Mucosa of stomach (tissue), 1 donor: ENCODE measurements around the gene MYO1B.

Experiments
- H3K27me3 ChIP-seq: one replicate; pipeline ENCODE4 v1.7.0; 2013; ENCODE audit warnings: mild to moderate bottlenecking, low read length; ENCODE audit not compliant: control insufficient read depth, insufficient read depth
- H3K36me3 ChIP-seq: one replicate; pipeline ENCODE4 v1.7.0; 2013; ENCODE audit warnings: low read length; ENCODE audit not compliant: control insufficient read depth, insufficient read depth
- H3K4me1 ChIP-seq: one replicate; pipeline ENCODE4 v1.7.0; 2013; ENCODE audit warnings: mild to moderate bottlenecking, low read length; ENCODE audit not compliant: control insufficient read depth, insufficient read depth
- H3K4me3 ChIP-seq: one replicate; pipeline ENCODE4 v1.7.0; 2013; ENCODE audit warnings: low read length
- H3K9ac ChIP-seq: one replicate; pipeline ENCODE4 v1.7.0; 2013; ENCODE audit warnings: mild to moderate bottlenecking, low read length, moderate library complexity
- H3K9me3 ChIP-seq: one replicate; pipeline ENCODE4 v1.7.0; 2013; ENCODE audit warnings: mild to moderate bottlenecking, low read length, moderate library complexity; ENCODE audit not compliant: control insufficient read depth
- donor health status: Pancreatic carcinoma.

Gene MYO1B

DNA sequence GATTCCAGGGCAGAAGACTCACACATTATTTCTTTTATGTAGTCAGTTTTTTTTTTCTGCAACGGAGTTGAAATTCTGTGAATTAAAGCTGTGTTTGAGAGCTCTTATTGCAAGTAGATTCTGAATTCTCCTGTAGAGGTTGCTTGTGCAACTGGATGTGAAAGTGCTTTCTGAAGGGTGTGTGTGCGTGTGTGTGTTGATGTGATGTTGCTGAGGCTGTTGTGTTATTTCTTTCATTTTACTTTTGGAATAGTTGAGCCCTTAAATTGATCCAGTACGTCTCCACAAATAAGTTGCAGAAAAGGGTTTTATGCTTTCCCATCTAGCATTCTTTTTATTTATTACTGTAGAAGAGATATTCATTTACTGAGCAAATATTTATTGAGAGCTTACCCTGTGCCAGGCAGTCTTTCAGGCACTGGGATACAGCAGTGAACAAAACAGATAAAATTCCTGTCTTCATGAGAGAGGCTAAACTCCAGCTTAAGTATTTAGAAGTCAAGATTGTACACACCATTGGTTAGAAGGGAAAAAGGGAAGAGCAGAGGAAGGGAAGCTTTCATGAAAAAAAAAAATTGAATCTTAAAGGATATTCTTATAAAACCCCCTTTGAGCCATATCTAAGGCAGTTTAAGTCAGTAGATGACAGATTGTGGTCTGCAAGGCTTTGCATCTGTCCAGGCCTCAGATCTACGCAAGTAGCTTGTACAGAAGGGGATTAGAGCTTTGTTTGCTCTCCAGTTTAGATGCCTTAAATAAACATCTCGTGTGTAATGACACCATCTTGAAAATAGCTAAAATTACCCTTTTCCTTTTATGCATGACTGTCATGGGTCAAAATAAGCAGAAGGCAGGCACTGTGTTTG is 58.2 kb downstream of the MYO1B start:
- H3K4me1 ChIP-seq, result peaks cover 14% of the 10 kb centered on the region
- no peak overlapping the region for H3K4me3 ChIP-seq
- no peaks in the 10 kb centered on the region for H3K9me3 ChIP-seq
- no peaks in the 10 kb centered on the region for H3K36me3 ChIP-seq
- H3K27me3 ChIP-seq, result no peaks in the 10 kb centered on the region
- no peak overlapping the region for H3K9ac ChIP-seq

DNA sequence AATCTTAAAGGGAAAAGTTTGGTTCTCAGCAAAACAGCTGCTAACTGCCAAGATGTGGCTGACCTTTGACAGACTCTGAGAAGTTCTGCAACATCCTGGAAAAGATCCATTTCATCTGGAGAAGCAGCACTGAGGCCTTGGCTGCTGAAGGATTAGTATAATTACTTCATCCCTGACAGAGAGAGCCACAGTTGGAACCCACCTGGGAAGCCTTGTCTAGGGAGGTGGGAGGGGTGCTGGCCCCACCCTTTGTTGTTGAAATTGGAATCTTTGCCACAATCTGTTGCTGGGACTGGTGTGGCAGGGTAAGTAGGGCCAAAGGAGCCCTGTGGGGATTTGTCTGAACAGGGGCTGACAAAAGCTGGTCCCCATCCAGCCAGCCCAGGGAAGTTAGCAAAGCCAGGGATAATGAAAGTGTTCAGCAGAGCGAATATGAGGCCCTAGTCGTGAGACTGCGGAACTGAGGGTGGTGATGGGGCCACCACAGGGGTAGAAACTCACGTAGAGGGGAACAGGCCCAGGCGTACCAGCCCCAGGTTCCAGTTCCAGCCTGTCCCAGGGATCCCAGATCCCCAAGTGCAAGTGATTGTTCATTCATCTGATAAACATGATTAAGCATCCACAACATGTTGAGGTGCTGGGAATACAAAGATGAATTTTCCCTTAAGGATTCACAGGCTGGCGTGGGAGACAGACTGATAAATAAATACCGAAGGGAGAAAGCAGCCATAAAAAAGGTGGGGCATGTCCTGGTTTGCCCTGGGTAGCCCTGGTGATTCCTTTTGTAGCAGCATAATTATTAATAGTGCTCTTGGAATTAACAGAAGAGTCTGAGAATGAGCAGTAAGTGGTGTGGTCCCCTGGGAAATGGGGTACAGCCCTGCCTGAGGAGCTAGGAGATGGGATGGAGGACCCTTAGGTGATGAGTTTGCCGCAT is 60.0 kb downstream of the MYO1B start:
- Histone ChIP-seq H3K9me3 (no peaks in the 10 kb centered on the region), H3K36me3 (no peaks in the 10 kb centered on the region), H3K27me3 (no peaks in the 10 kb centered on the region), H3K4me1 (peaks cover 14% of the 10 kb centered on the region), H3K4me3 (no peak overlapping the region), H3K9ac (no peak overlapping the region)

DNA sequence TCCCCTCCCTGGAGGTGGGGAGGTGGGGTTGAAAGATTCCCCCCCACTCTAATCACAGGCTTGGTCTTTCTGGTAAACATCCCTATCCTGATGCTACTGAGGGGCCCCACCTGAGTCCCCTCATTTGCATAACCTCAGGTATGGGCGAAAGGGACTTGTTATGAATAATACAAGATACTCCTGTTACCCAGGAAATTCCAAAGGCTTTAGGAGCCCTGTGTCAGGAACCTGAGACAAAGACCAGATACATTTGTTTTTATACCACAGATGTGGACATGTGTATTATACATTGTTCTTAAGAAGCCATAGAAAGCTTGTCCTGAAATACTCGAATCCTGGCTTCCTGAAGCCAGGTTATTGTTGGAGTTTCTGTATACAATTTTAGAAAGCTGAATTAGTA is 62.8 kb downstream of the MYO1B start:
- H3K9me3 ChIP-seq, result no peaks in the 10 kb centered on the region
- no peak overlapping the region for H3K9ac ChIP-seq
- peaks cover 27% of the 10 kb centered on the region for H3K4me1 ChIP-seq
- no peaks in the 10 kb centered on the region for H3K36me3 ChIP-seq
- no peaks in the 10 kb centered on the region for H3K27me3 ChIP-seq
- no peak overlapping the region for H3K4me3 ChIP-seq

DNA sequence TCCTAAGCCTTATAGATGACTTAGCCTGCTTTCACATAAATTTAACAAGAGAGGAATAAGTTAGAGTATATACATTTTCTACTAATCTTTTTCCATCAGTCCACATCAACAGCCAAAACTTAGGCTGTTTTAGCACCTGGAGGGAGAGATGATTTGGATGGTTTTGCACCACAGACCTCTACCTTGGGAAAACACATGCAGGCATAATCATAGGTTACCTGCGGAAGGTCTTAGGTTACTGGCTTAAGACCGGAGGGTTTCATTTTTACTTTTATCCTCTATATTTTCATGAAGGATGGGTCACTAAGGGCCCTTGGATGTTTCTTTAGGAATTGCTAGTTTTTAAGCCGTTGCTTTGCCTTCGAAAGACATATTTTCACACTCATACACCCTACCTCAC is 66.0 kb downstream of the MYO1B start:
- no peaks in the 10 kb centered on the region for H3K27me3 ChIP-seq
- no peaks in the 10 kb centered on the region for H3K36me3 ChIP-seq
- peaks cover 13% of the 10 kb centered on the region for H3K4me1 ChIP-seq
- H3K9me3 ChIP-seq, result no peaks in the 10 kb centered on the region
- H3K4me3 ChIP-seq, result no peak overlapping the region
- no peak overlapping the region for H3K9ac ChIP-seq

DNA sequence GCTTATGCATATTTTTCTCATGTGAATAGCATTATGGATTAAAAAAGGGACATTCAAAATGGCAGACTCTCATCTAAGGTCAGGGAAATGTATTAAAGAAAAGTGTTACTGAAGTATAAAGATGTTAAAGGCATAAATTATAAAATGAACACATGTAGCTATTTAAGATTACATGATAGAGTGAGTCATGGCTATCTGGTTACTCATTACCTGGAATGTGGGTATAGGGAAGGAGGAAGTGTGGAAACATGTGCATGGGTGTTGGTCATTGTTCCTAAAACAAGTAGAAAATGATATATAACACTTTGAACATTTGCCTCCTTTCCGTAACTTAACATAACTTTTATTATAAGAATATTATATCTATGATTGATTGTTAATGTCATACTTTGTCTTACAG is 66.4 kb downstream of the MYO1B start:
- H3K27me3 ChIP-seq, result no peaks in the 10 kb centered on the region
- no peaks in the 10 kb centered on the region for H3K36me3 ChIP-seq
- H3K9me3 ChIP-seq, result no peaks in the 10 kb centered on the region
- no peak overlapping the region for H3K9ac ChIP-seq
- H3K4me3 ChIP-seq, result no peak overlapping the region
- peaks cover 13% of the 10 kb centered on the region for H3K4me1 ChIP-seq

- H3K4me3 ChIP-seq, result no peak overlapping the region
- H3K9ac ChIP-seq, result no peak overlapping the region
- H3K4me1 ChIP-seq, result peaks cover 13% of the 10 kb centered on the region
- H3K9me3 ChIP-seq, result no peaks in the 10 kb centered on the region
- H3K36me3 ChIP-seq, result no peaks in the 10 kb centered on the region
- H3K27me3 ChIP-seq, result no peaks in the 10 kb centered on the region
These were observed 67.0 kb downstream of the MYO1B start for GRCh38 chr2:191312163-191312562.

DNA sequence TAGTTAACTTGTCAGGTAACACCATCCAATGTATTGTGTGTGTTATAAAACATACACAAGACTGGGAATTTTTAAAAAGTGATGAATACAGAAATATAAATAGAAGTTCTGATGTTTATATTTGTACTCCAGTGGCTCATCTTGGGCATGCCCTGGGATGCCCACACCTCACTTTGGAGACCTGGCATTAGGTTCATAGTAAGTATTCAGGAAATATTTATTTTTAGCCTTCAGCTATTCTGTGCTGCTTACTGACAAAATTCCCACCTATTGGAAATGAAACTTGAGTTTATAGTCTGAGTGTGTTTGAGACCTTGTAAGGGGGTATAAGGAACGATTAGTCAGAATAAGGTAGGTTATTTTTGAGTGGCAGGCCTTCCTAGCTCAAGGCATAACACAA is 67.5 kb downstream of the MYO1B start:
- Histone ChIP-seq H3K9me3 (no peaks in the 10 kb centered on the region), H3K27me3 (no peaks in the 10 kb centered on the region), H3K36me3 (no peaks in the 10 kb centered on the region), H3K4me3 (no peak overlapping the region), H3K9ac (no peak overlapping the region), H3K4me1 (peaks cover 16% of the 10 kb centered on the region)

DNA sequence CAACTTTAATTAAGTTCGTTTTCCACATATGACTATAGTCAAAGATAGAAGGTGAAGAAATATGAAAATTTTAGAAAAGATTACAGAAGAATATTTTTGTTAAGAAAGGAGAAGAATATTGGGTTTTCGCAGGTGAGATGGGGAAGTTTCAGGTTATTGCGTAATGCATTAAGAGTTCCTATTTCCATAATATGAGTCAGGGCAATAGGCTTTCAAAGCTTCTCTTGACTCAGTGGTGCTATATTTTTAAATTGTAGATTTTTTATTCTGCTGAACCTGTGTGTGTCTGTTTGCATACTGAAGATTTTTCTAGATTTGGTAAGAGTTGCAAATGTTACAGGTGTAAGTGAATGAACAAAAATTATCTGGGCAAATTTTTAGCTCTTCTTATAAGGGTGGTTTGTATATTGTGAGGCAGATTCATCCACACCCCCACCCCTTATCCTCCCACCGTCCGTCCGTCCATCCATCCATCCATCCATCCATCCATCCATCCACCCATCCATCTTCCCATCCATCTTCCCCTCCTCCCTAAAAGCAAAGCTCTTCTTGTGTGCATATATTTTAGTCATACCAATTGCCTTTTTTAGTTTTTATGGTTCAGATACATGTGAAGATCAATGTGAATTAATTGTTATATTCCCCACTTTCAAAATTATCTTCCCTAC is 69.6 kb downstream of the MYO1B start:
- Histone ChIP-seq H3K36me3 (no peaks in the 10 kb centered on the region), H3K4me1 (peaks cover 26% of the 10 kb centered on the region), H3K27me3 (no peaks in the 10 kb centered on the region), H3K9ac (no peak overlapping the region), H3K9me3 (no peaks in the 10 kb centered on the region), H3K4me3 (no peak overlapping the region)

GRCh38 chr2:191315365-191315752 is 70.2 kb downstream of the MYO1B start:
- Histone ChIP-seq H3K4me3 (no peak overlapping the region), H3K9ac (no peak overlapping the region), H3K4me1 (peaks cover 26% of the 10 kb centered on the region), H3K27me3 (no peaks in the 10 kb centered on the region), H3K9me3 (no peaks in the 10 kb centered on the region), H3K36me3 (no peaks in the 10 kb centered on the region)

GRCh38 chr2:191316246-191316994 is 71.2 kb downstream of the MYO1B start:
- Histone ChIP-seq H3K4me3 (no peak overlapping the region), H3K9ac (no peak overlapping the region), H3K9me3 (no peaks in the 10 kb centered on the region), H3K36me3 (no peaks in the 10 kb centered on the region), H3K4me1 (peaks cover 17% of the 10 kb centered on the region), H3K27me3 (no peaks in the 10 kb centered on the region)

DNA sequence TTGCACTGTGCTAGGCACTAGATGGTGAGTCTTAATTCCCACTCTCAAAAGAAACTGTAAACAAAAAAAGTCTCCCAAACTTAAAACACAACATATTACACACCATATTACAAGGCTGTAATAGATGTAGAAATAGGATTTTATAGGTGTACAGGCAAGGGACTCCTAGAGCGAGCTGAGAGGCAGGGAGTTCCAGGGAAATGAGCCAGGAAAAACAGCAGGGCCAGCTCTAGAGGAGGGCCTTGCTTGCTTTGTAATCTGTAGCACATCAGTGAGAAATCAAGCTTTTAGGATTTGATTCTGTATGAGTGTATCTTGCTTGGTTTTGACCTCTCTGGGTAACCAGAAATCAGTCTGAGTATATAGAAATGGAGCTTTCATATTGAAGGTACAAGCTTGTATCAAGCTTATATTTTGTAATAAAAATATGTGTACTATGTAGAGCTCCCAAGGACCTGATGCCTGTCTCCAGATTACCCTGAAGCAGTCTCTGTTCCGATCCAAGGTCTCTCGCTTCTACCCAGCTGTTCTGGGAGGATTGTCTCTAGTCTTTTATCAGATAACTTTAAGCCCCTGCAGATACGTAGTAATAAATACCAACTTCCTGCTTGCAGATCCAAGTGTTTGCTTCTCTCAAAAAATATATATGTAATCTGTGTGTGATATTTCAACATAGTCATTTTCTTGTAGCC is 73.0 kb downstream of the MYO1B start:
- Histone ChIP-seq H3K4me1 (peaks cover 22% of the 10 kb centered on the region), H3K9me3 (no peaks in the 10 kb centered on the region), H3K36me3 (no peaks in the 10 kb centered on the region), H3K4me3 (no peak overlapping the region), H3K27me3 (no peaks in the 10 kb centered on the region), H3K9ac (peak overlapping the region; percentile 5)
